SK-N-SH treated with all-trans-retinoic acid at 6 μM for 48 hours (cell line): ENCODE measurements around the gene GSG1L.

ENCODE experiments used
- ATAC-seq: fragments of 200-7000 bp; cut with Tn5 transposase; 3 replicates; pipeline ENCODE4 v1.9.1; 2020; ENCODE audit warnings: mild to moderate bottlenecking, moderate library complexity
- ARNTL ChIP-seq: fragments of 450-650 bp; formaldehyde crosslinking; IDR thresholded peaks from 2 replicates; pipeline ENCODE4 v1.5.0; 2020; ENCODE audit warnings: low read depth, mild to moderate bottlenecking, moderate library complexity, borderline replicate concordance
- BACH2 ChIP-seq: fragments of 250-450 bp; sonication (Bioruptor Pico); IDR thresholded peaks from 2 replicates; pipeline ENCODE4 v1.9.0; 2021; ENCODE audit warnings: mild to moderate bottlenecking, borderline replicate concordance
- CSDC2 ChIP-seq: fragments of 250-450 bp; sonication (Bioruptor Pico); IDR thresholded peaks from 2 replicates; pipeline ENCODE4 v1.5.0; 2020; ENCODE audit warnings: mild to moderate bottlenecking, moderate library complexity
- CSRNP3 ChIP-seq: fragments of 250-450 bp; sonication (Bioruptor Pico); IDR thresholded peaks from 2 replicates; pipeline ENCODE4 v1.5.1; 2021; ENCODE audit warnings: mild to moderate bottlenecking, moderate library complexity
- ESRRG ChIP-seq: fragments of 250-450 bp; sonication (Bioruptor Pico); IDR thresholded peaks from 2 replicates; pipeline ENCODE4 v1.6.1; 2021; ENCODE audit warnings: mild to moderate bottlenecking
- GLIS3 ChIP-seq: fragments of 250-450 bp; sonication (Bioruptor Pico); IDR thresholded peaks from 2 replicates; pipeline ENCODE4 v1.5.0; 2020; ENCODE audit warnings: mild to moderate bottlenecking, moderate library complexity
- ISL1 ChIP-seq: fragments of 250-450 bp; sonication (Bioruptor Pico); IDR thresholded peaks from 2 replicates; pipeline ENCODE4 v2.1.2; 2022; ENCODE audit warnings: mild to moderate bottlenecking, moderate library complexity
- PATZ1 ChIP-seq: fragments of 250-450 bp; sonication (Bioruptor Pico); IDR thresholded peaks from 2 replicates; pipeline ENCODE4 v1.8.0; 2020; ENCODE audit warnings: mild to moderate bottlenecking, moderate library complexity, borderline replicate concordance
- POU6F1 ChIP-seq: fragments of 250-450 bp; sonication (Bioruptor Pico); IDR thresholded peaks from 2 replicates; pipeline ENCODE4 v1.8.0; 2021; ENCODE audit warnings: low read depth, mild to moderate bottlenecking, moderate library complexity, borderline replicate concordance
- PPARA ChIP-seq: fragments of 250-450 bp; sonication (Bioruptor Pico); IDR thresholded peaks from 2 replicates; pipeline ENCODE4 v1.5.0; 2020; ENCODE audit warnings: mild to moderate bottlenecking, borderline replicate concordance
- RARB ChIP-seq: fragments of 250-450 bp; sonication (Bioruptor Pico); IDR thresholded peaks from 2 replicates; pipeline ENCODE4 v1.8.0; 2021; ENCODE audit warnings: mild to moderate bottlenecking, moderate library complexity
- TCF4 ChIP-seq: fragments of 250-450 bp; sonication (Bioruptor Pico); IDR thresholded peaks from 2 replicates; pipeline ENCODE4 v1.8.0; 2021; ENCODE audit warnings: mild to moderate bottlenecking, moderate library complexity, borderline replicate concordance
- TOX ChIP-seq: fragments of 250-450 bp; sonication (Bioruptor Pico); IDR thresholded peaks from 2 replicates; pipeline ENCODE4 v1.8.0; 2021; ENCODE audit warnings: mild to moderate bottlenecking, moderate library complexity, borderline replicate concordance
- TSHZ2 ChIP-seq: fragments of 250-450 bp; sonication (Bioruptor Pico); IDR thresholded peaks from 2 replicates; pipeline ENCODE4 v1.5.0; 2020; ENCODE audit warnings: mild to moderate bottlenecking, moderate library complexity
- ZC3H10 ChIP-seq: fragments of 250-450 bp; sonication (Bioruptor Pico); IDR thresholded peaks from 2 replicates; pipeline ENCODE4 v1.5.1; 2021; ENCODE audit warnings: mild to moderate bottlenecking, moderate library complexity
- ZFP30 ChIP-seq: fragments of 450-650 bp; formaldehyde crosslinking; IDR thresholded peaks from 2 replicates; pipeline ENCODE4 v1.5.0; 2022; ENCODE audit warnings: mild to moderate bottlenecking, moderate library complexity
- ZNF565 ChIP-seq: fragments of 450-650 bp; formaldehyde crosslinking; conservative IDR thresholded peaks from 2 replicates; pipeline ENCODE4 v1.5.0; 2020; ENCODE audit warnings: low read depth, mild to moderate bottlenecking, moderate library complexity
- ZNF70 ChIP-seq: fragments of 450-650 bp; formaldehyde crosslinking; IDR thresholded peaks from 2 replicates; pipeline ENCODE4 v1.5.0; 2020; ENCODE audit warnings: mild to moderate bottlenecking, moderate library complexity
- ZNF8 ChIP-seq: fragments of 450-650 bp; formaldehyde crosslinking; IDR thresholded peaks from 2 replicates; pipeline ENCODE4 v1.5.0; 2020; ENCODE audit warnings: mild to moderate bottlenecking, moderate library complexity

The GSG1L gene

GRCh38 chr16:27777527-27777926 lies 286.0 kb downstream of the GSG1L start (continued):
- TF ChIP-seq CSDC2 (CRISPR knock-in tag): no peak
- TF ChIP-seq ZC3H10 (CRISPR knock-in tag): no peak
- TF ChIP-seq ISL1 (CRISPR knock-in tag): no peak
- no peak for TF ChIP-seq TSHZ2 (CRISPR knock-in tag)

GRCh38 chr16:27776556-27777225 lies 286.8 kb downstream of the GSG1L start:
- TF ChIP-seq TSHZ2 (CRISPR knock-in tag): no peak
- no peak for TF ChIP-seq TCF4 (CRISPR knock-in tag)
- no peak for TF ChIP-seq GLIS3 (CRISPR knock-in tag)
- no peak for TF ChIP-seq ZNF70 (CRISPR knock-in tag)
- no peak for TF ChIP-seq POU6F1 (CRISPR knock-in tag)
- no peak for TF ChIP-seq RARB (CRISPR knock-in tag)
- TF ChIP-seq CSRNP3 (CRISPR knock-in tag): no peak
- TF ChIP-seq BACH2: no peak
- no peak for TF ChIP-seq CSDC2 (CRISPR knock-in tag)
- no peak for TF ChIP-seq ZFP30 (CRISPR knock-in tag)
- no peak for TF ChIP-seq PATZ1
- no peak for TF ChIP-seq ESRRG (CRISPR knock-in tag)
- no peak for TF ChIP-seq TOX (CRISPR knock-in tag)
- TF ChIP-seq ZC3H10 (CRISPR knock-in tag): no peak
- no peak for ATAC-seq

GRCh38 chr16:27775254-27775653 lies 288.3 kb downstream of the GSG1L start:
- TF ChIP-seq CSDC2 (CRISPR knock-in tag) (no peak), BACH2 (no peak), ARNTL (CRISPR knock-in tag) (no peak), TCF4 (CRISPR knock-in tag) (no peak), ZNF70 (CRISPR knock-in tag) (no peak), TOX (CRISPR knock-in tag) (no peak)
- TF ChIP-seq, all 23 proteins: peak for 0

GRCh38 chr16:27774779-27775178 lies 288.7 kb downstream of the GSG1L start:
- ATAC-seq: no peak
- TF ChIP-seq PPARA (CRISPR knock-in tag) (no peak), TSHZ2 (CRISPR knock-in tag) (no peak), ISL1 (CRISPR knock-in tag) (no peak), ZNF70 (CRISPR knock-in tag) (no peak), ZNF8 (no peak), BACH2 (no peak), CSRNP3 (CRISPR knock-in tag) (no peak), ZNF565 (CRISPR knock-in tag) (no peak), ESRRG (CRISPR knock-in tag) (no peak)

More at GRCh38 chr16:27775254-27775653, 288.3 kb downstream of the GSG1L start:
- no peak for ATAC-seq
